ENCODE measurements around the gene MEI1.

MEI1 gene

GRCh38 chr22:41787331-41787730, 88.0 kb downstream of the MEI1 start:
- no peak for DNase-seq

- no peak for DNase-seq
These were observed 94.6 kb downstream of the MEI1 start for GRCh38 chr22:41793871-41794270.

DNA sequence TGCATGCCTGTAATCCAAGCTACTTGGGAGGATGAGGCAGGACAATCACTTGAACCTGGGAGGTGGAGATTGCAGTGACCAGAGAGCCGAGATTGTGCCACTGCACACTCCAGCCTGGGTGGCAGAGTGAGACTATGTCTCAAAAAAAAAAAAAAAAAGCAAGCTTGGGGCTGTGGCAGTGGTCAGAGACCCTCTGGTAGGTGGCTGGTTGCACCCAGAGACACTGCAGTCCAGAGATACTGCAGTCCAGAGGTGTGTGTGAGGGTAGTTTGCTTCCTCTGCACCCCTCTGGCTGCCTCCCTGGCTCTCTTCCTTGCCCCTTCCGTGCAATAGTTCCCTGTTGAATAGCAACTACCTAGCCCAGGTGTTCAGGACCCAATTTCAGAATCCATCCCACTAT, 99.4 kb downstream of the MEI1 start:
- DNase-seq = no peak

- no peak for DNase-seq
These were observed 100.4 kb downstream of the MEI1 start for GRCh38 chr22:41799486-41800347.

GRCh38 chr22:41800348-41801146, 101.2 kb downstream of the MEI1 start, which contains the start of gene CCDC134:
CCDC134 (plus strand) TSS chr22:41800679; CDS start chr22:41808891, 8,212 bp downstream.
- DNase-seq = peak; percentile 93

DNA sequence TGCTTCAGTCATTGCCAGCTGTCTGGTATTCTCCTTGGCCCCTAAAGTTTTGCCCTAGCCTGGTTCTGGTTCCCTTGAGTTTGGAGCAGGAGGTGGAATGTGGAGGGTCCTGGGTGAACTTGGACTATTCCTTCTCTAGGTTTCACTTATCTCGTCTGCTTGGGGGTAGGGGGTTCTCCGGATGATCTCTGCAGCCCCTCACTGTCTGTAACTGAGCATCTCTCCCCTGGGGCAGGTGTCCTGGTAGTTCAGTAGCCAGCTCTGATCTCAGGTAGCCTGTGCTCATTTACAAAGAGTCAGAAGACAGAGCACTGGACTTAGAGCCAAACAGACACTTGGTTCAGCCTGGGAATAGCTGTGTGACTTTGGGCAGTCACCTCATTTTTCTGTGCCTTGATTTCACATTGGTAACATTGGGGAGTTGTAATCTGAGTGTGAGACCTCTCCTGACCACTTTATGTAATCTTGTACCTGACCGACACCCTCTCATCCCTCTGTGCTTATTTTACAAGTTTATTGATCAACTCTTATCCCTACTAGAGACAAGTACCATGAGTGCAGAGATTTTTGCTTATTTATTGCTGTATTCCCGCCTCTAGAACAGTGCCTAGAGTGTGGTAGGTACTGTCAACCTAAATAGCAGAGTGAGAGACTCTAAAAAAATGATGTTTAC, 102.0 kb downstream of the MEI1 start:
- DNase-seq = no peak

DNA sequence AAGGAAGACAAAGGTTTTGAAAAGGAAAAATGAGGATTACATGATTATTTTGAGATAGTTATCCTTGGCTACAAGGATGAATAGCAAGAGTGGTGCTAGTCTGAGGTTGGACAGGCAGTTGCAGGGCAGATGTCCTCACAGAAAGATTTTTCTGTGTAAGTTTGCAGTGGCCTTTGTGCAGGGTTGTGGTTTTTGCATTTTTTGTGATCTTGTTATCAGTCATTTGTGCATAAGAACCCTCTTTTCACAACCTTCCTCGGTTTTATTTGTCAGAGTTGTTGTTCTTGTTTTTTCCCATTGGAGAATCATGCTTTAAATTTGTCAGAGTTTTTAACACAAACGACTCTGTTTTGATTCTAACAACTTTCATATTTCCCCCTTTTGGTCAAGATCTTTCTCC, 102.6 kb downstream of the MEI1 start:
- no peak for DNase-seq

DNA sequence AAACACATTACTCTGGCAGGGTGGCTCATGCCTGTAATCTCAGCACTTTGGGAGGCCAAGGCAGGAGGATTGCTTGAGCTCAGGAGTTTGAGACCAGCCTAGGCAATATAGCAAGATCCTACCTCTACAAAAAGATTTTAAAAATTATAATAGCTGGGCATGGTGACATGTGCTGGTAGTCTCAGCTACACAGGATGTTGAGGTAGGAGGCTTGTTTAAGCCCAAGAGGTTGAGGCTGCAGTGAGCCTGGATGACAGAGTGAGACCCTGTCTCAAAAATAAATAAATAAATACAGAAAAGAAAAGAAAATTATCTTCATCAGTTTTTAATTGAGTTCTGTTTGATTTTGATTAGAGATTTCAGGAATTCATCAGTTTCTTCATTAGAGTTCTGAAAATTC, 106.3 kb downstream of the MEI1 start:
- no peak for DNase-seq

- DNase-seq = no peak
These were observed 109.1 kb downstream of the MEI1 start for GRCh38 chr22:41808400-41808799.

DNA sequence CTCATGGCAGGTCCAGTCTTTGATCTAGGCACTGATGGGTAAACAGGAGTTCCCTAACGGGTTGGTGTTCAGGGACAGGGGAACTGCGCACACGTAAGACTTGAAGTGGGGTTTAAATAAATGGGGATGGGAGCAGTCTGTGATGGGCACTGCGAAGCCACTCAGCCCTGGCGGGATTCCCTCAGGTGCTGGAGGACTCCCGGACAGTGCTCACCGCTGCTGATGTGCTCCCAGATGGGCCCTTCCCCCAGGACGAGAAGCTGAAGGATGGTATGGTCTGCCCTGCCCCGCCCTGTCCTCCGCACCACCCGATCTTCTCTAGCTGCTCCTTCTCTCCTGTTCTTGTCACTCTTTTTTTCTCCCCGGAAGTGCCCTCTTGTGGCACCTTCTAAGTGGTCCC, 110.7 kb downstream of the MEI1 start:
- no peak for DNase-seq

- no peak for DNase-seq
These were observed 113.7 kb downstream of the MEI1 start for GRCh38 chr22:41812805-41813545.

DNA sequence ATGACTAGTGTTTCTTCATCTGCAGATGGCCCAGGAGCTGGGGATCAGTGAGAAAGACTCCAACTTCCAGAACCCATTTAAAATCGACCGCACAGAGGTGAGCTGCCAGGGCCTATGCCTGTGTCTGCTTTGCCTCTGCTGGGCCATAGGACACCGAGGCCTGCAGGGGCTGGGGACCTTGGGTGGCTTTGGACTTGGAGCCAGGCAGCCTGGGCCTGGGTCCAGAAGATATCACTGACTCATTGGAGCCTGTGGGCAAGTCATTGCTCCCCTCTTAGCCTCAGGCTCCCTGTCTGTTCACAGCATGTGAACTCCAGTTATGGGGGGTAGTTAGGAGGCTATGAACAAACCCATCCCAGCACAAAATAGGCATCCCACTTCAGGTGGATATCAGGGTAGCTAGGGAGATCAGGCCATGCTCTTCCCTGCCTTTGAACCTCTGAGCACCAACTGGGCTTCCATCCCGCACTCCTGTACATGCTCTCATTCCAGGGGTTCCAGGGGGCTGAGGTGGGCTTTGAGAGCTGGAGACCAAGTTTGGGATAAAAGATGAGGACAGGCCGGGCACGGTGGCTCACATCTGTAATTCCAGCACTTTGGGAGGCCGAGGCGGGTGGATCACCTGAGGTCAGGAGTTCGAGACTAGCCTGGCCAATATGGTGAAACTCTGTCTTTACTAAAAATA, 114.6 kb downstream of the MEI1 start:
- DNase-seq = no peak

DNA sequence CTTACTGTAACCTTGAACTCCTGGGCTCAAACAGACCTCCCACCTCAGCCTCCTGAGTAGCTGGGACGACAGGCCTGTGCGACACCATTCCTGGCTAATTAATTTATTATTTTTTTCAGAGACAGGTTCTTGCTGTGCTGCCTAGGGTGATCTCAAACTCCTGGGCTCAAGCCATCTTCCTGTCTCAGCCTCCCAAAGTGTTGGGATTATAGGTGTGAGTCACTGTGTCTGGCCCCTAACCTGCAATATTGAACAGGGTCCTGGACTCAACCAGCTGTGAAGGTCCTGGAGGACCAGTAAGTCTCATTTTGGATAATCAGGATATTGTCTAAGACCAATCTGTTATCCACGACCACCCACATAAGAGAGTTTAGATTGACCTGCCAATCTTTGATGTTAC, 116.4 kb downstream of the MEI1 start:
- no peak for DNase-seq

DNA sequence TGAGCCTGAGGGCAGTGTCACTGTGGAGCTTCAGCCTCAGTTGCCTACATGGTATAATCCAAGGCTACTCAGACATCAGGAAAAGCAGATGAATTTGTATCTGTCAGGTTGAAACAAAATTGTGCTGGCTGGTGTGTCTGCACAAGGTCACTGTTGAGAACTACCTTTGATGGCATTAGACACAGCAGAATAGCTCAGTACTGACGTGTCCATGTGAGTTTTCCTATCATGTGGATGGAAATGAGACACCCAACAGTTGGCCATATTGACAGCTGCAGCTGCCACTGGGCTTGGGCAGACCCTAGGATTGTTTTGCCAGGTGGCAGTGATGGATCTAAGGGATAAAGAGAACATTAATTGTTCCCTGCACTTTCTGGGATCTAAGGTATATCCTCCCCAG, 116.9 kb downstream of the MEI1 start:
- DNase-seq = no peak

GRCh38 chr22:41816871-41817270, 117.6 kb downstream of the MEI1 start:
- no peak for DNase-seq

GRCh38 chr22:41818011-41818410, 118.7 kb downstream of the MEI1 start:
- DNase-seq = no peak

DNA sequence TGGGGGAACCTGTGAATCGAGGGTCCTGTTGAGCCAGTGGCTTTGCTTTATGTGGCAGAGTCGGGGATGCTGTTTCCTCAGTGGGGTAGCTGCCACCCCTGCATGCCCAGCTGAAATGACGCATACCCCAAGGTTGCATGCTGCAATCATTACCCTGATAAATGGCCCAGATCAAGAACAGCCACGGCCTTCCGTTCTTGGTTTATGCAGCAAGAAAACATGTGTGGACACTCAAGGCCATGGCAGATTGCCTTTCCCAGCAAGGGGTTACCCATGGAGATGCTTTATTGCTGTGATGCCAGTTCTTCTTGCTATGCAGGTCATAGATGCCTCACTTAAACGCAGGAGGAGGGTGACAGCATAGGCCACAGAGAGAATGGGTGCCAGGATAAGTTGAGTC, 119.3 kb downstream of the MEI1 start:
- DNase-seq = no peak

DNA sequence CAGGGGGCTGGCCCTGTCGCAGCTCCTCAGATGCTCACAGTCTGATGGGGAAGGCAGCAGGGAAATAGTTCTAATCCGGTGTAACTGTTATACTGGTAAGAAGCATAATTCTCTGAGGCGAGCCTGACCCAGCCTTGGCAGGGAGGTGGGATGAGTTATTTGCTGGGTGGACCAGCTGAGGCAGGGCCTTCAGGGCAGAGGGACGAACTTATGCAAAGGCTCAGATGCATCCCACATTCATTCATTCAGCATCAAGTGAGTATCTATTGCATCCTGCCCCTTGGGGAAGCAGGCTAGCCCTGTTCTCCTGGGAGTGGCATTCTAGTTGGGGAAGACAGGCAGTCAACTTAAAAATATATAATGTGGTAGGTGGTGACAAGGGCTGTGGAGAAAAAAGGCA, 120.0 kb downstream of the MEI1 start:
- no peak for DNase-seq

DNA sequence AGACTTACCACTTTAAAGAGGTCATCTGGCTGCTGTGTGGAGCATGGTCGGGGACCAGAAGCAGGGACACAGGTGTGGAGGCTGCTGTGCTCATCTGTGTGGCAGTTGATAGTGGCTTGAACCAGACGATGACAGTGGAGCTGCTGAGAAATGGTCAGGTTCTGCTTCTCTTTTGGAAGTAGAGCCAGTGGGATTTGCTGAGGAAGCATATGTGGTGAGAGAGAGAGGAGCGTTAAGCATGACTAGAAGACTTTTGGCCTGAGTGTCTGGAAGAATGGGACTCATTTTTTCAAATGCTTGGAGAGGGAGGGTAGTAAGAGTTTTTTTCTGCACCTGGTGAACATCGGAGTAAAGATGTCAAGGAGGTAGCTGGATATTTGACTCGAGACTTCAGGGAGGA, 121.1 kb downstream of the MEI1 start:
- DNase-seq = no peak

- DNase-seq = no peak
These were observed 122.4 kb downstream of the MEI1 start for GRCh38 chr22:41821471-41822316.

All from CD4-positive, alpha-beta T cell treated with Interleukin-6 for 4 hours (primary cell).